Esophagus muscularis mucosa (tissue), 4 donors: ENCODE results near the gene NFAM1. TPM values are rescaled to one million over a fixed set of nuclear protein-coding genes. Genes with fewer than 3 reads are reported as not detected.
A peak's percentile ranks its signal among the peaks of the same experiment; 100 is the strongest.

Experiments
- DNase-seq: peaks from one replicate; pipeline ENCODE4 v3.0.0-alpha.2; 2017; ENCODE audit errors: extremely low spot score
- H3K27ac ChIP-seq, 4 donors: fragments of 200-600 bp; sonication (generic); replicated peaks in 1 of 4; 1 replicate in 3 of 4; 2 replicates in 1 of 4; pipeline ENCODE4 v1.5.1; 2016 to 2019; ENCODE audit warnings: mild to moderate bottlenecking in 1 of 4
- H3K27me3 ChIP-seq, 4 donors: fragments of 200-600 bp; sonication (generic); one replicate each; pipeline versions ENCODE4 v1.5.1 to v1.6.0; 2016 to 2019
- H3K36me3 ChIP-seq, 4 donors: fragments of 200-600 bp; sonication (generic); one replicate each; pipeline ENCODE4 v1.5.1; 2016 to 2019
- H3K4me1 ChIP-seq, 4 donors: fragments of 200-600 bp; sonication (generic); one replicate each; pipeline ENCODE4 v1.5.1; 2016 to 2019
- H3K4me3 ChIP-seq, 4 donors: fragments of 200-600 bp; sonication (generic); 1 replicate in 2 of 4; 2 replicates in 2 of 4; pipeline ENCODE4 v1.5.1; 2016 to 2019; ENCODE audit warnings: mild to moderate bottlenecking in 4 of 4, moderate library complexity in 1 of 4
- H3K9me3 ChIP-seq, 4 donors: fragments of 200-600 bp; sonication (generic); 1 replicate in 3 of 4; 2 replicates in 1 of 4; pipeline ENCODE4 v1.5.1; 2016 to 2019
- CTCF ChIP-seq, 3 experiments: fragments of 200-600 bp in 2 of 3; fragments of 450-650 bp in 1 of 3; sonication (generic) in 2 of 3; IDR thresholded peaks; one replicate each; pipeline ENCODE4 v1.5.1; 2017 to 2019; ENCODE audit warnings: antibody characterized with exemption in 3 of 3, mild to moderate bottlenecking in 2 of 3, moderate library complexity in 1 of 3
- EP300 ChIP-seq: sonication (generic); formaldehyde crosslinking; IDR thresholded peaks from one replicate; pipeline ENCODE4 v1.6.1; 2017; ENCODE audit warnings: antibody characterized with exemption
- POLR2A ChIP-seq: fragments of 450-650 bp; IDR thresholded peaks from one replicate; pipeline ENCODE4 v1.6.1; 2017; ENCODE audit warnings: antibody characterized with exemption, moderate library complexity, mild to moderate bottlenecking, low read depth
- POLR2AphosphoS5 ChIP-seq, 2 donors: sonication (generic); formaldehyde crosslinking; IDR thresholded peaks; one replicate each; pipeline ENCODE4 v1.6.1; 2017; ENCODE audit warnings: antibody characterized with exemption in 2 of 2
- WGBS: methylation state at CpG from one replicate; pipeline ENCODE4 v1.1.5; 2018; 5-methylcytosine and 5-hydroxymethylcytosine counted together
- intact Hi-C: fragments of 100-400 bp; cut with DNase I; formaldehyde crosslinking; loops from one replicate; pipeline ENCODE4 v1.15.1; 2023
- total RNA-seq, 4 donors: library from RNA; depleted of rRNA; stranded (reverse); fragments of >200 nt; gene quantifications; one replicate each; pipeline versions ENCODE4 v1.1.0 to v1.2.1, GENCODE V29; 2016

Gene NFAM1
- total RNA-seq, 4 donors from 2014 or later = 2.1 to 5.1 (median 2.9) TPM

DNA sequence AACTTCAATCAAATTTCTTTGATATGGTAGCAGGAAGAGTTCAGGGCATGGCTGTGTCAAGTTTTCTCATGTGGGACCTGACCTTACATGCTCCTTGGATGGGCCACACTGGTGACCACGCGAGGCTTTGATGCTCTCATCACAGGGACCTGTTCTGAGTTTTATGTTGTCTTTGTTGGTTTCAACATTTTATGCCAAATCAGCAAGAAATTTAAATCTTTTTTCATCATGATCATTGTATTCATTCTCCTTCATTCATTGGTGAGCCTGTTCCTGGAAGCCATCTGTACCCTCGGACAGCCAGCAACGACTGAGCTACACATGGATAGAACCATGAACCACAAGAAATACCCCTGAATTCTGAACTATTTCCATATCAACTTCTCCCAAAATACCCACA, 10.5 kb upstream of the NFAM1 start:
- no peak for TF ChIP-seq EP300
- TF ChIP-seq POLR2AphosphoS5 (IDR thresholded peaks at IDR 0.05) = no peak
- no peak for TF ChIP-seq POLR2A
- TF ChIP-seq CTCF (IDR thresholded peaks at IDR 0.05) = no peak
- H3K4me1 ChIP-seq = peaks cover 31 to 48% (median 43%) of the 10 kb centered on the region in 4 donors
- H3K9me3 ChIP-seq = no peaks in the 10 kb centered on the region
- no peak overlapping the region for H3K4me3 ChIP-seq
- WGBS = 79% methylated on average over 4 of the region's 4 CpGs
- H3K27me3 ChIP-seq = no peaks in the 10 kb centered on the region
- H3K36me3 ChIP-seq = no peaks in the 10 kb centered on the region
- no peak for DNase-seq
- H3K27ac ChIP-seq = peak overlapping the region in 1 of 4 donors; percentile 86
- intact Hi-C loops = loop anchor here (5.0 kb wide), 1 partner anchor 170 kb away; the partner anchor contains the start of gene TCF20

DNA sequence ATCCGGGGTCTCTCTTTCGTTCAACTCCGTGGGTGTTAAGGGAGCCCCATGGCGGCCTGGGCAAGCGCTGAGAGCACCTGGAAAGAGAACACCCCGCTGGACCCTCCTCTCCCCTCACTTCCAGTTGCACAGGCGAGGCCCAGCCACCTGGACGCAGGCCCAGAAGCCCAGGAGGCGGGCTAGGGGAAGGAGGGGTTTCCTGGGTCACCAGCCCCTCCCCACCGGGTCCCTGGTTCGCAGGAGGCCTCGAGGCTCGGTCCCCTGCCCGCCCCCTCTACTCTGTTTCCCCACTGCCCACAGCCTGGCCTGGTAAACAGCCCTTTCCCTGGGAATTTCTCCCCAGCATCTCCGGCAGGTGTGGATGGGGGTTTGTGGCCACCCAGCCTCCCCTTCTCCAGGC, 8.5 kb upstream of the NFAM1 start:
- Histone ChIP-seq H3K4me1 (peaks cover 38 to 63% (median 53%) of the 10 kb centered on the region in 4 donors), H3K36me3 (no peaks in the 10 kb centered on the region), H3K27me3 (no peaks in the 10 kb centered on the region), H3K9me3 (no peaks in the 10 kb centered on the region), H3K4me3 (no peak overlapping the region), H3K27ac (no peak overlapping the region)
- WGBS = 77% methylated on average over 12 of the region's 15 CpGs
- intact Hi-C loops = loop anchor here (5.0 kb wide), 1 partner anchor 168 kb away; the partner anchor contains the start of gene TCF20
- no peak for DNase-seq
- TF ChIP-seq CTCF (IDR thresholded peaks at IDR 0.05) = no peak
- TF ChIP-seq EP300 = no peak
- TF ChIP-seq POLR2AphosphoS5 (IDR thresholded peaks at IDR 0.05) = no peak
- no peak for TF ChIP-seq POLR2A

GRCh38 chr22:42439821-42440674, 7.8 kb upstream of the NFAM1 start:
- H3K4me1 ChIP-seq = peaks cover 36 to 57% (median 49%) of the 10 kb centered on the region in 4 donors
- TF ChIP-seq POLR2AphosphoS5 (IDR thresholded peaks at IDR 0.05) (no peak), CTCF (IDR thresholded peaks at IDR 0.05) (no peak), POLR2A (no peak)
- H3K27me3 ChIP-seq = no peaks in the 10 kb centered on the region
- peak overlapping the region; percentile 3 to 36 (median 8) for H3K4me3 ChIP-seq
- DNase-seq = no peak
- WGBS = 54% methylated on average over 20 of the region's 20 CpGs
- no peaks in the 10 kb centered on the region for H3K9me3 ChIP-seq
- H3K27ac ChIP-seq = peak overlapping the region; percentile 20 to 67 (median 60)
- H3K36me3 ChIP-seq = no peaks in the 10 kb centered on the region
- intact Hi-C loops = loop anchor here (5.0 kb wide), 2 partner anchors 73 to 168 kb away; partner anchors contain the start of gene TCF20

DNA sequence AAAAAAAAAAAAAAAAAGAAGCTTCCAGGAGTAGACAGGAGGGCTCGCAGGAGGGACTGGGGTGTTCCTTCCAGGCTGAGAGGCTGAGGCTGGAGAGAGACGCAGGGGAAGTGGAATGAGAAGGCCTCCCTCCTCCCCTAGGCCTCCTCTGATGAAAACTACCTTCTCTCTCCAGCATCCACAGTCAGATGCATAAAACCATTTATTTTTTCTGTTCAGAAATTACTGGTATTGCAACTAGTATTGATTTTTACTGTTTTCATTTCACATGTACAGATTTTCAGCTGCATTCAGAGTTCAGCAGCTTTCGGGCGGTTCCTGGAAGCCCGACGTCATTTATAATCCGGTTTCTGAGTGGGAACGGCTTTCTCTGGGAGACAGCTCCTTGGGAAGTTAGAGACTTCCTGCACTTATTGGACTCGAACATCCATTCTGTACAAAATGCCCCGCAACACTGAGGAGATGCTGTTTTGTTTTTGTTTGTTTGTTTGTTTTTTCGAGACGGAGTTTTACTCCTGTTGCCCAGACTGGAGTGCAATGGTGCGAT, 6.9 kb upstream of the NFAM1 start:
- Histone ChIP-seq H3K4me1 (peaks cover 27 to 57% (median 48%) of the 10 kb centered on the region in 4 donors), H3K36me3 (no peaks in the 10 kb centered on the region), H3K27me3 (peaks cover 0 to 5% (median 0%) of the 10 kb centered on the region in 4 donors), H3K9me3 (no peaks in the 10 kb centered on the region), H3K27ac (peak overlapping the region; percentile 20 to 67 (median 60)), H3K4me3 (peak overlapping the region in 2 of 4 donors; percentile 3 to 36)
- no peak for DNase-seq
- 58% methylated on average over 13 of the region's 13 CpGs for WGBS
- intact Hi-C loops = loop anchor here (5.0 kb wide), 1 partner anchor 72 kb away; no protein-coding TSS in a partner anchor
- TF ChIP-seq CTCF (IDR thresholded peaks at IDR 0.05) (no peak), EP300 (no peak), POLR2AphosphoS5 (IDR thresholded peaks at IDR 0.05) (no peak), POLR2A (no peak)
